CD4-positive, alpha-beta T cell treated with Interleukin-15 for 1 hour (primary cell): Measurements from ENCODE around the gene FNBP1L.
"Not testable (repeated sequence)": the region's sequence is repeated elsewhere in the genome, so short reads cannot be mapped to it uniquely, and the experiment has no call there.

ENCODE experiments used
- DNase-seq: peaks from one replicate; pipeline ENCODE4 v3.0.0-alpha.2; 2020

Gene FNBP1L

GRCh38 chr1:93537924-93538323 is 90.0 kb downstream of the FNBP1L start:
- DNase-seq = no peak

DNA sequence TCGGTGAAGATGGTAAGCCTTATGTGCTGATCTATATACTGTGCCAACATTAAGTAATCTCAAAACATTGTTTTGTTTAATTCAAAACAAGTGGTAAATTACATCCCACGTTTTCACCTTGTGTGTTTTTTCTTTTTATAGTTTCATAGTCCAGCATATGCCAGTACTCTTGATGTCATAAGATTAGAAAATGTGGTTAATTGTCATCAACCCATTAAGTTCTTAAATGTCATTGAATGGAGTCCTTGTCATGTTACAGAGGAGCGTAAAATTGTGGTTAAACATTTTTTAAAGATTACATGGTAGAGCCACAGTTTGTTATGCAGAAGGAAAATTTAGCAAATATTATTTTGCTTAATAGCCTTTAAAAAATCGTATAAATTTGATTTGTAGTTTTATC is 93.1 kb downstream of the FNBP1L start:
- no peak for DNase-seq

DNA sequence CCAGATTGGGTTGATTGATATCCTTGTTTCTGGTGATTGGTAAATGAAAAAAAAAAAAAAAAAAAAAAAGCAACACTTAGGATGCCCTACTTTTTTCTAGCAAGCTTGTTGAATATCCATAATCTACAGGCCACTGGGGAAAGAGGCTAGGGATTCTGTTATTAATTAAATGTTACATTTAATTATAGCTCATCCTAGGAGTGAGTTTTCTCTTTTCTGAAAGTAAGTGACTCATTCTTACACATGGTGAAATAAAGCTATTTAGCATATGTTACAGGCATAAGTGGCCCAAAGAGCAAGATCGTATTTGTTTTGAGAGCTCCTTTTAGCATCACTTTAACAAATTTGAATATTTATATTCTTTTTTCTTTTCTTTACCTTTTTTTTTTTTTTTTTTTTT is 94.5 kb downstream of the FNBP1L start:
- DNase-seq = no peak

- DNase-seq = no peak
Measured at GRCh38 chr1:93546162-93546863, 98.4 kb downstream of the FNBP1L start.

DNA sequence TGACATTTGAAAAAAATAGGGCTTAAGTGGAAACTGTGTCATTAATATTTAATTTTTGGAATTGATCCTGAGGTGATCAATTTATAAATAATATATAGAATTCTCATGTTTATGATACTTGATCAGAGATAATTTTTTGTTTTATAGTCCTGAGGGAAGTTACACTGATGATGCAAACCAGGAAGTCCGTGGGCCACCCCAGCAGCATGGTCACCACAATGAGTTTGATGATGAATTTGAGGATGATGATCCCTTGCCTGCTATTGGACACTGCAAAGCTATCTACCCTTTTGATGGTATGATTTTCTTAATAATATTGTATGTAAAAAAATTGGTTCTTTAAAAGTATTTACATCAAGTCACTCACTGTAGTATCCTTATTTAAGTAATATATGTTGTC is 101.2 kb downstream of the FNBP1L start:
- no peak for DNase-seq

DNA sequence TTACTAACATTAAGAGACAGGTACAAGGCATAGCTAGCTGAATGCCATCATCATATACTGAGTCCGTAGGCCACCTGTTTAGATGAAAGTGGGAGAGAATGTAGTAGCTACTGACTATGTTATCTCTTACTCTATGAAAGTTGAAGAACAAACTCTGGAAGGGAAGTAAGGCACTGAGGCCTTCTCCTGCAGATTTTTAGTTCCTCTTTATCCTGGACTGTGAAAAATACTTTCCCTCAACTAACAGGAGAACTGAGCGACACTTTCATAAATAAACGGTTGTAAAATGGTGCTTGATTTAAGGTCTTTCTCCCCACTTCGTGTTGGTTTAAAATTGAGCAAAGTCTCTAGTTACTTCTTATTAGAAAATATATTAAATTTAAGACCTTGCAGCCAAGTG is 101.9 kb downstream of the FNBP1L start:
- no peak for DNase-seq

DNA sequence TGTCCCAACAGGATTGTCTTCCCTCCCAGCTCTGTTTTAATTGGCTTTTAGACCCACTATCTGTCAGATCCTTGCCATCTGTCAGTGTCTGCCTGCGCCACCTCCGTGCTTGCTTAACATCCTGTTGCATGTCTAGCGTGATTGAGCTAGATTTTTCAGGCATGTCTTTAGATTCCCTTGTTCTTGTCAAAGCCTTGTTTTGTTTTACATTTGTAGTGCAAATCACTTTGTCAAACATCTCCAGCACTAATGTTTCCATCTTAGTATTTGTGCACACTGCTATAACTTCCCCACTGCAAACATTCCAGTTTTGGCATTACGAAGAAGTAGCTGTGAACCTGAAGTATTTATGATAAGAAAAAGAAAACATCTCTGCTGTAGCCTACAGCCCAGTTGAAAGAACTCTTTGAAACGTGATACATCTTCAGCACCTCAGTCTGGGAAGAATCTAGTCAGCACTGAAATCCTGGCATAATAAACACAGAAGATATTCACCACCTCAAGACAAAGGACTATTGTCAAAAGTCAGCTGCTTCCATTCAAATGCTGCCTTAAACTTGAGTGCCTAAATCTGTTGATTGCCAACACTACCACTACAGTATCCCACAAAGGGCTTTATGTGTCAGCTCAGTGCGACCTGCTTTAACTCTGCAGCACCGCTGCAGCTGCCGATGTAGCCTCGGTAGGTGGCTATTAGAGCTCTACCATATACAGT is 105.0 kb downstream of the FNBP1L start:
- no peak for DNase-seq

- DNase-seq = not testable (repeated sequence)
Measured at GRCh38 chr1:93553886-93554490, 106.1 kb downstream of the FNBP1L start.

DNA sequence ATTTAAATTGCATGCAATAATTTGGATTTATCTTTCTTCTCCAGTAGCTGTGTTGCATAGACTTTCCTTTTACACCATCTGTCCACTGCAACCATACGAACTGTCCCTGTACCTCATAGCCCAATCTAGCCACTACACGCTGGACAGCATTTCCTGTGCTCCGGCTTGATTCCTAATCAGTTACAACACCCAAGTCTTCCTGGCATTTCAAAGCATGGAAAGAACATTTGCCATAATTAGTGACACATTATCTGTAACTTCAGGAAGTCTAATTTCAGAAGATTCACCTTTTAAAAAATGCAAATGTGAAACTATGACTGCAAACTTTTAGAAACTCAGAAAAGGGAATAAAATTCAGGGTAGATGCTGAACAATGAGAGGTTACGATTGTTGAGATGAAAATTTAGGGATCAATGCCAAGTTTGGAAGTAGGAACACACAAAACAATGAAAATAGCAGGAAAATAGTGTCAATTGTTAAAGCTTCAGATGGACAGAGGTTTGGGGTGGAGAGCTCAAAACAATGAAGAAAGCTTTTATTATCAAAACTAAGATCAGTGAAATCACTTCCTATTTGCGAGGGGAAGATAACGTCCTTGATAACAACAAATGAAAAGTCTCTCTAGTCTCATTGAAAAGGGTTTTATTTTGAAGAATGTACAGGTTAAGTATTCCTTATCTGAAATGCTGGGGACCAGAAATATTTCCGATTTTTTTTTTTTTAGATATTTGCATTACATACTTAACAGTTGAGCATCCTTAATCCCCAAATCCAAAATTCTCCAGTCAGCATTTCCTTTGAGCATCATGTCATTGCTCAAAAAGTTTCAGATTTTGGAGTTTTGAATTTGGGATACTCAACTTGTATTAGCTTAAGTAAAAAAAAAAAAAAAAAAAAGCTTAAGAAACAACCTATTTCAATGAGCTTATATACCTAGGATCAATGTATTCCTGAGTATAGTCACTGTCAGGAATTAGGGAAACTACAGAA is 107.3 kb downstream of the FNBP1L start:
- no peak for DNase-seq

- no peak for DNase-seq
Measured at GRCh38 chr1:93556291-93556690, 108.4 kb downstream of the FNBP1L start.

- no peak for DNase-seq
Measured at GRCh38 chr1:93559045-93559444, 111.1 kb downstream of the FNBP1L start.

GRCh38 chr1:93559695-93560094 is 111.8 kb downstream of the FNBP1L start:
- DNase-seq = no peak

- no peak for DNase-seq
Measured at GRCh38 chr1:93565496-93566206, 117.7 kb downstream of the FNBP1L start.

GRCh38 chr1:93566227-93566626 is 118.3 kb downstream of the FNBP1L start:
- no peak for DNase-seq

- no peak for DNase-seq
Measured at GRCh38 chr1:93567255-93567918, 119.5 kb downstream of the FNBP1L start.

- DNase-seq = no peak
Measured at GRCh38 chr1:93569489-93569888, 121.6 kb downstream of the FNBP1L start.

- no peak for DNase-seq
Measured at GRCh38 chr1:93571623-93572310, 123.8 kb downstream of the FNBP1L start.

DNA sequence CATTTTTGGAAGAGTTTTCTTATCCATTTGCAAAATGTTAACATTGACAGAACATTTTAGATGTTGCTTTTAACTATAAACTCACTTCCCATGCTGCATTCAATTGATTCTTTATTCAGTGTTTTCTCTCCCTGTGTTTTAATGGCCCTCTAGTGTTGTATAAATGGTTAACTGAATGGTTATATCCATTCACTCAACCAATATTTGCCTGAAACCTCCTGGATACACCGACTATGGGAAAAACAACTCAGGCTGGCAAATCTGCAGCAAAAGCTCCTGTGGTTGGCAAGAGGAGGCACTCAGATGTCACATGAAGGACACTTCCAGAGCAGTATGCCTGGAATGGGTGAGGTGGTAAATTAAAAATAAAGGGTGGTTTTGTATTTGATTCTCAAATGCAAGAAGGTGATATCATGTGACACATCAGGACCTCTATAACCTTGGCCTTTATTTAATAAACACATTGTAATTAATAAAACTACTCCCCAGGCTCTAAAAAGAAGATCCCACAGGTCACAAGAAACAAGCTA is 126.1 kb downstream of the FNBP1L start:
- DNase-seq = no peak

GRCh38 chr1:93574511-93574910 is 126.6 kb downstream of the FNBP1L start:
- no peak for DNase-seq

DNA sequence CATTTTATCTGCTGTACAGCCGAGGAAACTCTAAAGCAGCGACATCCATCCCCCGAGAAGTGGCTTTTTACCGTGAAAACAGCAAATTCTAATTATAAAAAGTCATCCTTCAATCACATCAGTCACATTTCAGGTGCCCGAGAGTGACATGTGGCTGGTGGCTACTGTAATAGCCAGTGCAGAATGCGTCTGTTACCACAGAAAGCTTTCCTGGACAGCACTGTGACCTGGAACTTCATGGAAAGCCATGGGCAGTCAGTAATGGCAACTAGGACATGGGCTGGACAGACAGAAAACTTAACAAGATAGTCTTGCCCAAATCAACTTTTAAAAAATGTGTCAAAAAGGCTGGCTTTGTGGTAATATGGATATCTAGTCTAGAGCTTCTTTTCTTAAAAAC is 127.1 kb downstream of the FNBP1L start:
- DNase-seq = no peak
